ENCODE data around the gene RER1.

GRCh38 chr1:2418791-2419320 lies 27.2 kb downstream of the RER1 start:
- TF ChIP-seq CTCF (conservative IDR thresholded peaks at IDR 0.05) (no peak), ZFX (IDR thresholded peaks at IDR 0.05) (no peak)

All from C4-2B (cell line).